ENCODE measurements around the gene ABCC8. TPM values are rescaled to one million over a fixed set of nuclear protein-coding genes. Genes with fewer than 3 reads are reported as not detected.

The ABCC8 gene
- total RNA-seq (0.17 and 1.1 TPM in 2 replicates), polyA plus RNA-seq (0.03 and 0.22 TPM in 2 replicates), polyA minus RNA-seq (1.1 TPM in 1 of 2 replicates, not detected in the other)
- total RNA-seq (2013), result 0.05 TPM

DNA sequence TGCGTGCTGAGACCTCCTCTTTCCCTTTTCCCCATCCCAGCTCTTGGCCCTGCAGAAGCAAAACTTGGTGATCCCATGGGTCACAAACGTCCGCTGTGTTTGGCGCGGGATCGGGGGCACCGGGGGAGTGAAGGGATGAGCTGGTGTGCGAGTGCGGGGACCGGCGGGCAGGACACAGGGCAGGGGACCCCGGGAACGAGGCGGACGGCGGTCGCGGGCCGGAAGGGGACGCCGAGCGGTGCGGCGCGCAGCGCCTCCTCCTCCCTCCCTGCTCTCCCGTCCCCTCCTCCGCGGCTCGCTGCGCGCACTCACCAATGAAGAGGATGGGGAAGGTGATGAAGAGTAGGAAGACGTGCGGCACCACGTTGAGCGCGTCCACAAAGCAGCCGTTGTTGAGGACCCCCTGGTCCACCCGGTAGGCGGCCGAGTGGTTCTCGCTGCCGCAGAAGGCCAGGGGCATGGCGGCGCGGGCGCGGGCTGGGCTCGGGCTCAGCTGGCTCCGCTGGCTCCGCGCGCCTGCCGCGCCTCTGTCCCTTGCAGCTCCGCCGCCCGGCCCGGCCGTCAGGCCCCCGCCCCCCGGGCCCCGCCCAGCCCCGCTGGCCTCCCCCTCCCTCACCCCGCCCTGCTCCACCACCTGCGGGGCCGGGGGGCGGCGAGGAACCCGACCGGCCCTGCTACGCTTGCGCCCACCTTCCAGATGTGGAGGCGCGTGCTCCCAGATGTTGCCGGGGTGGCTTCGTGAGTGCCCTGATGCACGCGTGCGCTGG, at the start of gene ABCC8:
ABCC8 (minus strand) TSS at position 529 of the 767 bp plus-strand sequence; CDS start at position 460, 69 bp downstream.
- Histone ChIP-seq H3K27me3 (replicated peaks in 1 of 4; ENCODE audit: control extremely low read depth in 1 of 4, control insufficient read depth in 3 of 4, insufficient read depth in 4 of 4, low read length in 3 of 4) (peaks cover 0 to 39% (median 8%) of the 10 kb centered on the region in 4 experiments), H3K4me3 (ENCODE audit: control extremely low read depth in 1 of 5, extremely low read depth in 1 of 5, insufficient read depth in 1 of 5, low read depth in 2 of 5, low read length in 4 of 5) (no peak within 1 kb of the TSS), H4K20me1 (ENCODE audit: control insufficient read depth, insufficient read depth, low read length, poor library complexity, severe bottlenecking) (no peaks in the 10 kb centered on the region), H3K4me2 (replicated peaks; ENCODE audit: low read depth, low read length, poor library complexity, severe bottlenecking) (no peak within 1 kb of the TSS), H2AFZ (ENCODE audit: insufficient read depth, low read depth, low read length, poor library complexity, severe bottlenecking) (no peak within 1 kb of the TSS), H3K27ac (ENCODE audit: low read length in 2 of 2) (no peak within 1 kb of the TSS), H3K36me3 (replicated peaks in 1 of 2; ENCODE audit: control extremely low read depth in 1 of 2, control insufficient read depth in 1 of 2, extremely low read depth in 1 of 2, insufficient read depth in 2 of 2, low read length in 1 of 2) (no peaks in the 10 kb centered on the region), H3K9me3 (ENCODE audit: control extremely low read depth in 1 of 3, control insufficient read depth in 2 of 3, insufficient read depth in 1 of 3, low read length in 2 of 3) (no peaks in the 10 kb centered on the region), H3K9ac (ENCODE audit: low read length) (no peak within 1 kb of the TSS), H3K4me1 (ENCODE audit: control insufficient read depth in 2 of 2, insufficient read depth in 2 of 2, low read length in 2 of 2) (no peaks in the 10 kb centered on the region), H3K79me2 (ENCODE audit: control insufficient read depth, insufficient read depth, low read length) (no peaks in the 10 kb centered on the region)
- DNase-seq, result no peak
- H3K4me3 Mint-ChIP-seq, result no peak within 1 kb of the TSS
- 7% methylated on average over 51 of the region's 80 CpGs for WGBS (ENCODE audit: insufficient coverage)
- POLR2A ChIA-PET, result no interaction called here
- no peak within 1 kb of the TSS for H3K27ac Mint-ChIP-seq
- intact Hi-C loops (cut with micrococcal nuclease), result no loop called here
- H3K9me3 Mint-ChIP-seq (ENCODE audit: insufficient read depth), result no peaks in the 10 kb centered on the region
- peaks cover 48% of the 10 kb centered on the region for H3K27me3 Mint-ChIP-seq
- ATAC-seq (ENCODE audit: low read depth), result no peak
- TF ChIP-seq EZH2 (IDR thresholded peaks at IDR 0.05; ENCODE audit: borderline replicate concordance, insufficient read depth, low read depth, low read length, poor library complexity, severe bottlenecking), result no peak
- TF ChIP-seq, protein P1, sequence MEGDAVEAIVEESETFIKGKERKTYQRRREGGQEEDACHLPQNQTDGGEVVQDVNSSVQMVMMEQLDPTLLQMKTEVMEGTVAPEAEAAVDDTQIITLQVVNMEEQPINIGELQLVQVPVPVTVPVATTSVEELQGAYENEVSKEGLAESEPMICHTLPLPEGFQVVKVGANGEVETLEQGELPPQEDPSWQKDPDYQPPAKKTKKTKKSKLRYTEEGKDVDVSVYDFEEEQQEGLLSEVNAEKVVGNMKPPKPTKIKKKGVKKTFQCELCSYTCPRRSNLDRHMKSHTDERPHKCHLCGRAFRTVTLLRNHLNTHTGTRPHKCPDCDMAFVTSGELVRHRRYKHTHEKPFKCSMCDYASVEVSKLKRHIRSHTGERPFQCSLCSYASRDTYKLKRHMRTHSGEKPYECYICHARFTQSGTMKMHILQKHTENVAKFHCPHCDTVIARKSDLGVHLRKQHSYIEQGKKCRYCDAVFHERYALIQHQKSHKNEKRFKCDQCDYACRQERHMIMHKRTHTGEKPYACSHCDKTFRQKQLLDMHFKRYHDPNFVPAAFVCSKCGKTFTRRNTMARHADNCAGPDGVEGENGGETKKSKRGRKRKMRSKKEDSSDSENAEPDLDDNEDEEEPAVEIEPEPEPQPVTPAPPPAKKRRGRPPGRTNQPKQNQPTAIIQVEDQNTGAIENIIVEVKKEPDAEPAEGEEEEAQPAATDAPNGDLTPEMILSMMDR (IDR thresholded peaks at IDR 0.05), result no peak
- H3K4me1 Mint-ChIP-seq, result no peaks in the 10 kb centered on the region
- CTCF ChIA-PET, result no interaction called here

DNA sequence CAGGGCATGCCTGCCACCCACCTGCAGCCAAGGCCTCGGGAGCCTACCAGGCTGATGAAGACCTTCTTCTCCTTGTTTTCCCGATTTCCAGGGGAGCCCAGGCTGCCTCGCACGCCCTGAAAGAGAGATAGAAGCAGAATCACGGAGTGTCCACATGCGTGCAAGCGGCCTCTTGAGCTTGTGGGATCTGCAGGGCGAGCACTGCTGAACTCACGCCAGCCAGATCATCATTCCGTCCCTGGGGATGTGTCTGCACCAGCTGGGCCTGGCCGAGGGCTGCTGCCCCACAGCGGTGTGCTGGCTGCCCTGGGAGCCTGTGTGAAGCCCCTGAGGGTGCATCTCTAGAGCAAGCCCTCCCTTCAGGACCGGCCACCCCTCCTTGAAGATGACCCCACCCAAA, 49.7 kb upstream of the ABCC8 start:
- no peaks in the 10 kb centered on the region for H3K79me2 ChIP-seq (ENCODE audit: control insufficient read depth, insufficient read depth, low read length)
- no peaks in the 10 kb centered on the region for H3K36me3 ChIP-seq (replicated peaks in 1 of 2; ENCODE audit: control extremely low read depth in 1 of 2, control insufficient read depth in 1 of 2, extremely low read depth in 1 of 2, insufficient read depth in 2 of 2, low read length in 1 of 2)
- WGBS (ENCODE audit: insufficient coverage), result 93% methylated on average over 12 of the region's 13 CpGs
- H3K4me1 Mint-ChIP-seq, result no peaks in the 10 kb centered on the region
- no peak for DNase-seq
- no peak overlapping the region for H3K27ac Mint-ChIP-seq
- peaks cover 8% of the 10 kb centered on the region for H3K27me3 Mint-ChIP-seq
- H3K27ac ChIP-seq (ENCODE audit: low read length in 2 of 2), result no peak overlapping the region
- H3K4me2 ChIP-seq (replicated peaks; ENCODE audit: low read depth, low read length, poor library complexity, severe bottlenecking), result no peak overlapping the region
- H3K27me3 ChIP-seq (replicated peaks in 1 of 4; ENCODE audit: control extremely low read depth in 1 of 4, control insufficient read depth in 3 of 4, insufficient read depth in 4 of 4, low read length in 3 of 4), result no peaks in the 10 kb centered on the region
- no peaks in the 10 kb centered on the region for H3K9me3 ChIP-seq (ENCODE audit: control extremely low read depth in 1 of 3, control insufficient read depth in 2 of 3, insufficient read depth in 1 of 3, low read length in 2 of 3)
- intact Hi-C loops (cut with micrococcal nuclease), result no loop called here
- H2AFZ ChIP-seq (ENCODE audit: insufficient read depth, low read depth, low read length, poor library complexity, severe bottlenecking), result no peak overlapping the region
- H4K20me1 ChIP-seq (ENCODE audit: control insufficient read depth, insufficient read depth, low read length, poor library complexity, severe bottlenecking), result no peaks in the 10 kb centered on the region
- ATAC-seq (ENCODE audit: low read depth), result no peak
- no peak overlapping the region for H3K4me3 ChIP-seq (ENCODE audit: control extremely low read depth in 1 of 5, extremely low read depth in 1 of 5, insufficient read depth in 1 of 5, low read depth in 2 of 5, low read length in 4 of 5)
- H3K4me3 Mint-ChIP-seq, result no peak overlapping the region
- no peaks in the 10 kb centered on the region for H3K4me1 ChIP-seq (ENCODE audit: control insufficient read depth in 2 of 2, insufficient read depth in 2 of 2, low read length in 2 of 2)
- ChIA-PET CTCF (interaction anchor here (2.0 kb wide), 1 partner anchor 142 kb away, joined by 5 read pairs; no protein-coding TSS in a partner anchor), POLR2A (no interaction called here)
- no peaks in the 10 kb centered on the region for H3K9me3 Mint-ChIP-seq (ENCODE audit: insufficient read depth)
- no peak overlapping the region for H3K9ac ChIP-seq (ENCODE audit: low read length)
- no peak for TF ChIP-seq EZH2 (IDR thresholded peaks at IDR 0.05; ENCODE audit: borderline replicate concordance, insufficient read depth, low read depth, low read length, poor library complexity, severe bottlenecking)
- TF ChIP-seq, protein P1 (IDR thresholded peaks at IDR 0.05), result no peak

Measured in B cell (primary cell).